Chondrocyte (in vitro differentiated cells): Measurements from ENCODE around the gene CTSE. TPM values are rescaled to one million over a fixed set of nuclear protein-coding genes. Genes with fewer than 3 reads are reported as not detected.

Experiments used
- DNase-seq: peaks from one replicate; pipeline ENCODE4 v3.0.0; 2021; ENCODE audit warnings: mixed read lengths, low spot score
- H3K27ac Mint-ChIP-seq: one replicate; pipeline ENCODE4 v1.8.0; 2021; ENCODE audit warnings: mild to moderate bottlenecking, moderate library complexity, mixed read lengths; ENCODE audit not compliant: unreplicated experiment
- H3K27me3 Mint-ChIP-seq: 2 replicates; pipeline ENCODE4 v1.8.0; 2021; ENCODE audit warnings: low read depth, mixed read lengths
- H3K36me3 Mint-ChIP-seq: 2 replicates; pipeline ENCODE4 v1.8.0; 2021; ENCODE audit warnings: low read depth, mixed read lengths
- H3K4me1 Mint-ChIP-seq: 2 replicates; pipeline ENCODE4 v1.8.0; 2021; ENCODE audit warnings: low read depth, mild to moderate bottlenecking, mixed read lengths
- H3K4me3 Mint-ChIP-seq: one replicate; pipeline ENCODE4 v1.8.0; 2021; ENCODE audit warnings: mild to moderate bottlenecking, moderate library complexity, mixed read lengths; ENCODE audit not compliant: unreplicated experiment
- H3K9me3 Mint-ChIP-seq: 2 replicates; pipeline ENCODE4 v1.8.0; 2021; ENCODE audit warnings: low read depth, mixed read lengths
- total RNA-seq: library from RNA; stranded (reverse); gene quantifications from 3 replicates; pipeline ENCODE4 v1.2.1, GENCODE V29; 2021
- TF ChIP-seq, protein P1 (sequence below): fragments of 200-600 bp; sonication (generic); IDR thresholded peaks from 2 replicates; pipeline ENCODE4 v1.5.0; 2021; ENCODE audit warnings: antibody characterized with exemption, mild to moderate bottlenecking, moderate library complexity

CTSE gene
- total RNA-seq, 1 donor from 2014 or later, result not detected

- H3K4me3 Mint-ChIP-seq, result no peak overlapping the region
- no peaks in the 10 kb centered on the region for H3K9me3 Mint-ChIP-seq
- H3K27me3 Mint-ChIP-seq, result peaks cover 9% of the 10 kb centered on the region
- no peak for DNase-seq
- TF ChIP-seq, protein P1, sequence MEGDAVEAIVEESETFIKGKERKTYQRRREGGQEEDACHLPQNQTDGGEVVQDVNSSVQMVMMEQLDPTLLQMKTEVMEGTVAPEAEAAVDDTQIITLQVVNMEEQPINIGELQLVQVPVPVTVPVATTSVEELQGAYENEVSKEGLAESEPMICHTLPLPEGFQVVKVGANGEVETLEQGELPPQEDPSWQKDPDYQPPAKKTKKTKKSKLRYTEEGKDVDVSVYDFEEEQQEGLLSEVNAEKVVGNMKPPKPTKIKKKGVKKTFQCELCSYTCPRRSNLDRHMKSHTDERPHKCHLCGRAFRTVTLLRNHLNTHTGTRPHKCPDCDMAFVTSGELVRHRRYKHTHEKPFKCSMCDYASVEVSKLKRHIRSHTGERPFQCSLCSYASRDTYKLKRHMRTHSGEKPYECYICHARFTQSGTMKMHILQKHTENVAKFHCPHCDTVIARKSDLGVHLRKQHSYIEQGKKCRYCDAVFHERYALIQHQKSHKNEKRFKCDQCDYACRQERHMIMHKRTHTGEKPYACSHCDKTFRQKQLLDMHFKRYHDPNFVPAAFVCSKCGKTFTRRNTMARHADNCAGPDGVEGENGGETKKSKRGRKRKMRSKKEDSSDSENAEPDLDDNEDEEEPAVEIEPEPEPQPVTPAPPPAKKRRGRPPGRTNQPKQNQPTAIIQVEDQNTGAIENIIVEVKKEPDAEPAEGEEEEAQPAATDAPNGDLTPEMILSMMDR, result no peak
- H3K4me1 Mint-ChIP-seq, result no peaks in the 10 kb centered on the region
- no peaks in the 10 kb centered on the region for H3K36me3 Mint-ChIP-seq
- no peak overlapping the region for H3K27ac Mint-ChIP-seq
Observed at GRCh38 chr1:206050655-206051235, 27.1 kb upstream of the CTSE start.

- TF ChIP-seq, protein P1, result no peak
- Mint-ChIP-seq H3K4me3 (no peak overlapping the region), H3K4me1 (no peaks in the 10 kb centered on the region), H3K36me3 (no peaks in the 10 kb centered on the region), H3K27ac (no peak overlapping the region), H3K9me3 (no peaks in the 10 kb centered on the region), H3K27me3 (peaks cover 9% of the 10 kb centered on the region)
- DNase-seq, result no peak
Observed at GRCh38 chr1:206049919-206050600, 26.4 kb upstream of the CTSE start.

- TF ChIP-seq, protein P1, result no peak
- Mint-ChIP-seq H3K4me3 (no peak overlapping the region), H3K9me3 (no peaks in the 10 kb centered on the region), H3K4me1 (no peaks in the 10 kb centered on the region), H3K36me3 (no peaks in the 10 kb centered on the region), H3K27me3 (peaks cover 9% of the 10 kb centered on the region), H3K27ac (no peak overlapping the region)
- DNase-seq, result no peak
Observed at GRCh38 chr1:206049293-206049692, 25.6 kb upstream of the CTSE start.

DNA sequence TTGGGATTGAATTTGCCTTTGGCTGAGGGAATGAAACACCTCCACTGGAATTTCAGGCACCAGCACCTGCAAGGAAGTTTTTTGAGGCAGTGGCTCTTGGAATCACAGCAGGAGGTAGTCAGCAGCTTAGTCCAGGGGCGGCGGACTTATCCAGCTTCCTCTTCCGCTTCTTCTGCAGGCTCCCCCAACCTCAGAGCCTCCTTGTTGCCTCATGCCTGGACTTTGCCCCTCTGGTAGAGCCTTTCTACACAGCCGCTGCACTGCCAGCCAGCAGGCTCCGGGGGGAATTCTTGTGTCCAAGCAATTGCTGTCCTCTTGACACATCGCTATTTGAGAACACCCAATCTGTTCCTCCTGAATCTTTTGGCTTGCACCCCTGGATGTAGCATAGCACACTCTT, 24.9 kb upstream of the CTSE start:
- H3K4me1 Mint-ChIP-seq, result no peaks in the 10 kb centered on the region
- H3K9me3 Mint-ChIP-seq, result no peaks in the 10 kb centered on the region
- TF ChIP-seq, protein P1, result no peak
- H3K4me3 Mint-ChIP-seq, result no peak overlapping the region
- DNase-seq, result no peak
- peaks cover 9% of the 10 kb centered on the region for H3K27me3 Mint-ChIP-seq
- no peak overlapping the region for H3K27ac Mint-ChIP-seq
- no peaks in the 10 kb centered on the region for H3K36me3 Mint-ChIP-seq

GRCh38 chr1:206047271-206047670, 23.6 kb upstream of the CTSE start:
- Mint-ChIP-seq H3K27ac (no peak overlapping the region), H3K36me3 (no peaks in the 10 kb centered on the region), H3K9me3 (no peaks in the 10 kb centered on the region), H3K27me3 (peaks cover 12% of the 10 kb centered on the region), H3K4me1 (no peaks in the 10 kb centered on the region), H3K4me3 (no peak overlapping the region)
- TF ChIP-seq, protein P1, result no peak
- DNase-seq, result no peak
